EL (cell line): Measurements from ENCODE around the gene BCL7B.
"Not testable (repeated sequence)": the region's sequence is repeated elsewhere in the genome, so short reads cannot be mapped to it uniquely, and the experiment has no call there.

Source experiments
- DNase-seq: peaks from one replicate; pipeline ENCODE4 v3.0.0-alpha.2; 2016

The BCL7B gene

DNA sequence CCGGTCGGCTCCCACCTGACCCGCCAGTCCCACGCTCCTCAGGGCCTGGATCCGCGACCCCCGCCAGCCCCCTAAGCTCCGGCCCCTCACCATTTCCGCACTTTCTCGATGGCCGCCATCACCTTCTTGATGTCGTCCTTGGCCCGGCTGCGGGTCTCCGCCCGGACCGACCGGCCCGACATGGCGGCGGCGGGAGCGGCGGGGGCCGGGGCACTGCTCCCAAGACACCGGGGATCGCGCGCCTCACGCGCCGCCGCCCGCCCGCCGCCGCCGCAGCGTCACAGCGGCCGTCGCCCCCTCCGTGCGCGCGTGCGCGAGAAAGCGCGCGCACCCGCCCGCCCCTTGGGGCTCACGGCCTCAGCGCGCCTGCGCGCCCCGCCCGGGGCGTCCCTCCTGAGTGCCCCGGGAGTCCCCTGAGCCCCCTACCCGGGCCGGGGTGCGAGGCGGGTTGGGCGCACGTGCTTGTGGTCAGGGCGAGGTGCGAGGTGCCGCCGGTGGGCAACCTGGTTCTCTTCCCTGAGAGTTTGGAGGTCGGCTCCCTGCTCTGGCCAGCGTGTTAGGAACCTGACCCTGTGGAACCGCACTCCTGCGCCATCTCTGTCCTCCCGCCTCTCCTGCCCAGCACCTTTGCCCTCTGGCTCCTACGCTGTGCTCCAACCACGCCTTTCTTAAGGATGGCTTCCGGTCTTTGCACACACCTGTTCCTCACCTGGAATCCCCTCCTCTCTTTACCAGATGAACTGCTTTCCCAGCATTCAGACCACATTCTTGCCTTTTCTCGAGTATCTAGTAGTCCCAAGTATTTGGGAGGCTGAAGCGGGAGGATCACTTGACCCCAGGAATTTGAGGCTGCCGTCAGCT lies at the start of gene BCL7B:
TSS of gene BCL7B (minus strand) at position 294 of the 861 bp plus-strand sequence. CDS start at position 182, 112 bp downstream.
- DNase-seq = peak; percentile 71

DNA sequence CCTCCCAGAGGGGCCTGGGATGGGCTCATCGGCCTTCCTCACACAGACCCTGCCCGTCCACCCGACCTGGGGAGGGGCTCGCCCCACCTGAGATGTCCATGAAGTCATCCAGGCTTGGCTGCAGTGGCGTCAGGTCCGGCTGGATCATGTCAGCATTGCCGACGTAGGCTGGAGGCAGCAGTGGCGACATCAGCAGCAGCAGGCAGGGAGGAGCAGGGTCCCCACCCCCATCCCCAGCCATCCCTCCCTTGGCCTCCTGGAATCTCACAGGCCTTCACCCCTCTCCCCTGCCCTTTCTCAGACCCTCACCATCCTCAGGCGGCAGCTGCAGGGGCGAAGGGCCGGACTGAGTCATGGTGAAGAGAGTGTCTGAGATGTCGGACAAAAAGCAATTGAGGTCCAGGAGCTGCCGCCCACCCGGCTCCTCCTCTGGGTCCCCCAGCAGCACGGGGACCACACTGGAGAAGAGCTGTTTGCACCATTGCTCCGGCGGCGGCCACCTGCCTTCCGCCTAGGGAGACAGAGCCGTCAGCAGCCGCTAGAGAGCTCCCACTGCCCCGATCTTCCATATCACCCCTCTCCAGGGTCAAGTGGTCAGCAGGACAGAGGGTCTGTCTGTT lies 48.2 kb upstream of the BCL7B start:
- no peak for DNase-seq

- DNase-seq = no peak
Observed at GRCh38 chr7:73602721-73603651, 45.5 kb upstream of the BCL7B start.

DNA sequence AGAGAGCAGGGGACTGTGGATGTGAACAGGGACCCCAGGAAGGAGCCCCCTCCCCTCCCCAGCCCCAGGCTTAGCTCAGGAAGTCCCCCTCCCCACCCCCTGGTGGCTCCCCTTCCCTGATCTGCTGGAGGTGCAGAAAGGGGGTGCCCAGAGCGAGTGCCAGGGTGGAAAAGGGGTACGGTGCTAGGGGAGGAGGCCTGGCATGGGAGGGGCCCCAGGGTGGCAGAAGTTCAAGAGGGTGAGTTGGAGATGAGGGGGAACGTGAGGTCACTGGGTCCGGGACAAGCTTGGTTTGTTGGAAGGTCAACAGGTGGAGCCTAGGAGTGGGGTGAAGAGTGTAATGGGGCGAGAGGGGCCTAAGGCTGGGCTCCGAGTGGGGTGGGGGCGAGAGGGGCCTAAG lies 42.4 kb upstream of the BCL7B start:
- DNase-seq = no peak

GRCh38 chr7:73599151-73599882 lies 41.8 kb upstream of the BCL7B start:
- DNase-seq = no peak

GRCh38 chr7:73597978-73598782 lies 40.7 kb upstream of the BCL7B start:
- DNase-seq = no peak

GRCh38 chr7:73596191-73597065 lies 38.9 kb upstream of the BCL7B start:
- no peak for DNase-seq

- DNase-seq = no peak
Observed at GRCh38 chr7:73595358-73595757, 37.9 kb upstream of the BCL7B start.

GRCh38 chr7:73593207-73594045 lies 35.9 kb upstream of the BCL7B start:
- DNase-seq = no peak

DNA sequence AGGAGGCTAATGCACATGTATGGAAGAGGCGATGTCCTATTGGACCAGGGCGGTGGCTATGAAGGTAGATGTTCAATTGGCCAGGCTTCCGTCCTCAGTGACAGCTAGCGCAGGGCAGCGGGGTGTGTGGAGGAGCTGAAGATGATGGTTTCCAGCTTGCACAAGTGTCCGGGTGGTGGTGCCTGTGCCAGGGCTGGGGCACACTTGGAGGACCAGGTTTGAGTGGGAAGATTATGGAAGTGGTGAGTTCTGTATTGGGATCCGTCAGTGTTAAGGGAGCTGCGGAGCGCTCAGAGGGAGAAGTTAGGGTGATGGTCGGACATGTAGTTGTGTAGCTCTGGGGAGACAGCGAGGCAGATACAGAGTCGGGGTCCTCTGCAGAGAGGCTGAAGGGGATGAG lies 29.4 kb upstream of the BCL7B start:
- no peak for DNase-seq

GRCh38 chr7:73585196-73585595 lies 27.7 kb upstream of the BCL7B start:
- DNase-seq = no peak

- no peak for DNase-seq
Observed at GRCh38 chr7:73582664-73583202, 25.2 kb upstream of the BCL7B start.

- not testable (repeated sequence) for DNase-seq
Observed at GRCh38 chr7:73581006-73581405, 23.5 kb upstream of the BCL7B start.

GRCh38 chr7:73578342-73579128 lies 21.0 kb upstream of the BCL7B start, which contains the start of gene TBL2:
Gene TBL2, minus strand, starts transcription at chr7:73578579. Its CDS starts 30 bp downstream, at chr7:73578549.
- peak; percentile 98 for DNase-seq

DNA sequence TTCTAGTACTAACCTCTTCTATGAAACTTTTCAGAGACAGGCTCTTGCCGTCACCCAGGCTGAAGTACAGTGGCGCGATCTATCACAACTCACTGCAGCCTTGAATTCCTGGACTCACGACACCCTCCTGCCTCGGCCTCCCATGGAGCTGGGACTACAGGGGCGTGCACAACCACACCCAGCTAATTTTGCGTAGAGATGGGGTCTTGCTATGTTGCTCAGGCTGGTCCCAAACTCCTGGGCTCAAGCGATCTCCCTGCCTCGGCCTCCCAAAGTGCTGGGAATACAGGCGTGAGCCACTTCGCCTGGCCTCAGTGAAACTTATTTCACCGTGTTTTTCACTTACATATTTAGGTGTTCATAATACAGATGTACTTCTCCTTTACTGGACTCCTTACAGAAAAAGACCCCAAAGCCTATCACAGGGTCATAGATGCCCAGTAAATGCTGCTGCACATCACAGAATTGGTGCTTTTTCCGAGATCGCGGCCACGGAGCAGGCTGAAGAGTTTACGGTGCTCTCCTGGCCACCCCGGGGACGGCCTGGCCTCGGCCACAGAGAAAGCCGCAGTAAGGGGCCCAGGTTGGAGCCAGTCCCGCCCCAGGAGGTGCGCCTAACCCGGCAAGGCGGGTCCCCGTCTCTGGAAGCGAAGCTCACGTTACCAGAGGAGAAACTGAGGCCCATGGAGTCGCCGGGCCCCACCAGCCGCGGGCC lies 20.3 kb upstream of the BCL7B start:
- DNase-seq = peak; percentile 32

DNA sequence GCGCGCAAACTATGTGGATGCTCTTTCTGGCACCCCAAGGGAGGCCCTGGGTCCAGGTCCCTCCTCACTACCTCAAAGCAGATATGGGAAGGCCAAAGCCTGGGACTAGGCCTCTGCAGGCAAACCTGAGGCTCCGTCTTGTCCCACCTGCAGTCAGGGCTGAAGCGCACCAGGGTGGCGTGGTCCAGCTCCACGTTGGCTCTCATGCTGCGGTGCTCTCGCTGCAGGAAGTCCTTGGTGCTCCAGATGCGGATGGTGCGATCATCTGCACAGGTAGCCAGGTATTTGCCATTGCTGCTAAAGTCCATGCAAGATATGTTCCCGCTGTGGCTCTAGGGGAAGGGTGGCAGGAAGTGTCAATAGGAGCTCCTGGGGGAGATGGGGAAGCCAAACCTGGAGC lies 16.3 kb upstream of the BCL7B start:
- no peak for DNase-seq

DNA sequence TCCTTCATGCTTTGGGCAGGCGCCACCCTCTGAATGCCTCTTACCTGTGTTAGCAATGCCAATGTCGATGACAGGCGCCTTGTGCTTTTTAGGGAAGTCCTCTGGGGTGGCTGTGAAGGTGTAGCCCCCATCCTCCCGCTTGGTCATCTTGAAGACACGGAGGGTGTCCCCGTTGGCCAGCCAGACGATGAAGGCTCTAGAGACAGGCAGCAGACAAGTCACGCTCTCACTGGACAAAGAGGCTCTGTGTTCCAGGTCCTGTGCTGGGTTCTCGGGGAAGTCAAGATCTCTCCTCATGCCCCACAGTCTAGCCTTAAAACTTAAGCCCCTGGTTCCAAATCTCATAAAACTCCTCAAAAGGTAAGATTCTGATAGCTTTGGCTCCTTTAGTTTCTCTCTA lies 15.8 kb upstream of the BCL7B start:
- no peak for DNase-seq

DNA sequence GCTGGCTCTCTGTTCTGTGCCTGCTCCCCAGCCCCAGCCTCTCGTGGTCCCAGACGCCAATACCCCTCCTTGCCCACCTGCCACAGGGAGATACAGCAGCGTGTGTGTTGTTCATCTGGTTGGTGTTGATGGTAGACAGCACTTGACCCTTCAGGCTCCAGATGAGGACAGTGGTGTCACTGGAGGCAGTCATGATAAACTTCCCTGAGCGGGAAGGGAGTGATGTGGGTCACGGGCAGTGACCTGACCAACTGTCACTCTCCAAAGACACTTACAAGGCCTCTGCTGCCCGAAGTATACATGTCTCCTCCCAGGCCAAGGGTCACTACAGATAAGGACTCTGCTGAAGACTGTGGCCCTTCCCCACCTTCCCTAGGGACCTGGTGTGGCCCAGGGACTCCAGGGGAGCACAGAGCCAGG lies 15.3 kb upstream of the BCL7B start:
- no peak for DNase-seq
